Erythroblast (primary cell): ENCODE measurements around the gene GUCA2A.
"Not testable (repeated sequence)": the region's sequence is repeated elsewhere in the genome, so short reads cannot be mapped to it uniquely, and the experiment has no call there.

Experiments used
- DNase-seq, 2 experiments: peaks; one replicate each; lab custom pipeline; 2025; lab: John Stamatoyannopoulos, UW
- GATA1 ChIP-seq: IDR thresholded peaks from 2 replicates; pipeline ENCODE4 v1.6.1; 2011; ENCODE audit warnings: low read depth, mild to moderate bottlenecking, control low read depth, low read length, moderate library complexity
- POLR2A ChIP-seq: IDR thresholded peaks from 2 replicates; pipeline ENCODE4 v1.6.1; 2011; ENCODE audit warnings: mild to moderate bottlenecking, low read length

The GUCA2A gene, protein sequence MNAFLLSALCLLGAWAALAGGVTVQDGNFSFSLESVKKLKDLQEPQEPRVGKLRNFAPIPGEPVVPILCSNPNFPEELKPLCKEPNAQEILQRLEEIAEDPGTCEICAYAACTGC

DNA sequence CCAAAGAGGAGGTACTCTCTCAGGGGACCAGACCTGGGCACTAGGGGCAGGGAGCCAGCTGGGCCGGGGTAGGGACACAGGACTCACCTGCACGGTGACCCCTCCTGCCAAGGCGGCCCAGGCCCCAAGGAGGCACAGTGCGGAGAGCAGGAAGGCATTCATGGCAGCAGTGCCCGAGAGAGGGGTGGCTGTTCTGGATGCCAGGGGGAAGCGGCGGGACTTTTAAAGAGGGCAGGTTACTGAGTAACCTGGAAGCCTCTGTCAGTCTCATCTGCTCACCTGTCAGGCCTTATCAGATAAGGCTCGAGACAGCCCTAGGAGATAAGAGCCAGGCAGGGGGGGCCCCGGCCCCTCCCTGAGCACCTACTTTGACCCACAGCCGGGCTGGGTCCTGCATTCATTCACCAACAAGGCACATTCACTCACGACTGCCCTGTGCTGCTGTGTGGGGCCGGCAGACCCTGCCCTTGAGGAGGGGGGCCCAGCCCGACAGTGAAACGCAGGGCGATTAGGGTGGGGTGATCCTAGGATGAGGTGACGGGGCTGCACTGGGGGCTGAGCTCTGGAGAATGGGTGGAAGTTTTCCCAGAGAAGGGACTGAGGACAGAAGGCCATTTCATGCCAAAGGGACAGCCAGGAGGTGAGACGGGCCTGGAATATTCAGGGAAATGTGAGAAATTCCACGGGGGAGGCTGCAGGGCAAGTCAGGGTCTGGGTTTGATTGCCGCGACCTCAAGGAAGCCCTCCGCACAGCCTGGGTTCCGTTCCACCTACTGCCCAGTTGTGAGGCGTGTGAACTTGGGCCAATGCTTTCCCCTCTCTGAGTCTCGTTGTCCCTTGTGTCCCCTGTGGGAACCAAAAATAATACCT, at the start of gene GUCA2A:
GUCA2A (minus strand) TSS at position 195 of the 870 bp plus-strand sequence; CDS start at position 162, 33 bp downstream.
- no peak for DNase-seq
- TF ChIP-seq POLR2A (no peak), GATA1 (no peak)

DNA sequence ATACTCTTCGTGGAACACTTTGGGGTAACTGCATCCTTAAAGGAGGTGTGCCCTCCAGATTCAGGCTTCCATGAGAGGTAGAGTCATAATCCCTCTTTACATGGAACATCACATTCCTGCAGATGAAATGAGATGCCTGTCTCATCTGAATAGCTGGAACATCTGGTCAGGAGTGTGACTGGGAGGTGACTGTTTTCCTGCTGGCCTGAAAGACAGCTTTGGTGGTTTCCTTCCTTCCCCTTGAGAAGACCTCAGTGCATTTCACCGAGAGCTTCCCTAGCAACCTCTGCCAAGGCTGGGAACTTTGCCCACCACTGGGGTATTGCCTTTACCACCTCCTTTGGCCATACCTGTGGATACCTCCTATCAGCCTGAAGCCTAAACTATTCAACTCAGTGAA, 46.7 kb upstream of the GUCA2A start:
- no peak for TF ChIP-seq GATA1
- TF ChIP-seq POLR2A: no peak
- DNase-seq: no peak

DNA sequence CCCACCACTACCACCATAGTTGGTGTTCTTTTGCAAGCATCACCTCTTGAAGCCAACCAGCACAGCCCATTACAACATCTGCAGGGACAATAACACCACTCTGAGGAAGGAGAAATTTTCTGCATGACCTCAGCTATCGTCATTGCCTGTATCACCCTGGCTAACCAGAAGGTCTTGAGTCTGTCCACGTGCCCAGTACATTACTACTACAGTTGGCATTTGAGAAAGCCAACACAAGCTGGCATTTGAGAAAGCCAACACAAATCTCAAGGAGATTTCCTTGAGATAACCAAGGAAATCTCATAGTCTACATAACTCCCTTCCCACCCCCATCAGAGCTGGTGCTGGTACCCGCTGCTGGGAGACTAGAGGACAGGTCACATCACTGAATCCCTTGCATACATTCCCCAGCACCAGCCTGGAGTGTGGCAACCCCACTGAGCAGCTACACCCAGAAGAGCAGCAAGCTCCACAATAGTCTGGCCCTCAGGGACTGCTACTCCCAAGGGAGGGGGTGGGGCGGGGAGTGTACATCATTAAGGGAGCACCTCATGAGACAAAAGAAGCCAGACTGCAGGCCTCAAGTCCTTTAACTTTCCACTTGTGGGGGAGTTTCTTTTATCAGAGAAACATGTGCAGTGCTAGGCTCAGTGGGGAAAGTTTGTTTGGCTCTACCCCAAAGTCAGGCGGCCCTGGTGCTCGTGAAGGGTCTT, 46.0 kb upstream of the GUCA2A start:
- TF ChIP-seq POLR2A (no peak), GATA1 (no peak)
- no peak for DNase-seq

DNA sequence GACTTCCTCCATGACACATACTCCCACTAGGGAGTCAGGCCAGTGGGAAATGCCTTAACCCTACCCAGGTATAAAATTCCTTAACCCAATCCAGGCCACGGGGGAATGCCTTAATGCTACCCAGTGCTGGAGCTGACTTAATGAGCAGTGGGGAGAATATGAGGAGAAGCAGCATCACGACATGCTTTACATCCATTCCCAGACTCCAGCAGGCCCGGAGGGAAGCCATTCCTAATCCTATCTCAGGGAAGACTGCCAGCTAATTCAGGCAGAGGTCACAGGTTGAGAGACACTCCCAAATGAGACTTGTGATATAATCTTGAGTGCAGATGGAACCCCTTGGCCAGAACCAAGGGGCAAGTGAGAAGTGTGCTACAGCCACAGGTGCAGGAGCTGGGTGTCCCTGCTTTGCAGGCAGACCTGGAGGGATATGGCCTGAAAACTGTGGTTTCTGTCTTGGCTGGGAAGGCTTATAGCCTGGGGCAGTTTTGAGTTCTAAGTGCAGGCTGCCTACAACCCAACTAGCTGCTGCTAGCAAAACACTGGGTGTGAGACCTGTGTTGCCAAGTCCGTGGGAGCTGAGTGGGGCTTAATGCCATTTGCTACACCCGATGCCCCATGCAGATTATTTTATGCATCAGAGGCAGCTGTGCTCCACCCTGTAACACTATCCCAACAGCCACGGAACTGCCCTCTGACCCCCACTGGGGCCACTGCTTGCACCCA, 45.1 kb upstream of the GUCA2A start:
- no peak for DNase-seq
- TF ChIP-seq GATA1: no peak
- TF ChIP-seq POLR2A: no peak

DNA sequence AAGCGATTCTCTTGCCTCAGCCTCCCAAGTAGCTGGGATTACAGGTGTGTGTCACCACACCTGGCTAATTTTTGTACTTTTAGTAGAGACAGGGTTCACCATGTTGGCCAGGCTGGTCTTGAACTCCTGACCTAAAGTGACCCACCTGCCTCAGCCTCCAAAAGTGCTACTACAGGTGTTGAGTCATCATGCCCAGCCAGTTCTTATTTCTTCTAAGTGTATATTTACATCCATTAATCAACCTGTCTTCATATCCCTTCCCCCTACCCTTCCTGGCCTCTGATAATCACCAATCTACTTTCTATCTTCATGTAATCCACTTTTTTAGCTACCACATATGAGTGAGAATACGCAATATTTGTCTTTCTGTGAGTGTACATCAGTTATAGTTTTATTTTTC, 42.4 kb upstream of the GUCA2A start:
- DNase-seq: not testable (repeated sequence)

DNA sequence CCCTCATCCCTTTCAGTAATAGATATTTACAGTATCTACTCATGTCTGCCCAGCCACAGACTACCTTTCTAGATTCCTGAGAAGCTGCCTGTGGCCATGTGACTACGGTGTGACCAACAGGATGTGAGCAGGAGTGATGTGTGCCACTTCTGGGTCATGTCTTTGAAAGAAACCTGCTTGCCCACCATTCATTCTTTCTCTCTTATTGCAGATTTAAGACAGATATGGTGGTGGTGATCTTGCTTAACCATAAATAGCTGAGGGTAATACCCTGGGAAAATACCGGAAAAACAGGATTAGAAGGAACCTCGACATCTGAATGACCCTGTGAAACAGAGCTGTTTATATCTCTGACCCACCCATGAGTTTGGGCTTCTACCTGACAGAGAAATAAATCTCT, 41.6 kb upstream of the GUCA2A start:
- DNase-seq: no peak
- no peak for TF ChIP-seq GATA1
- TF ChIP-seq POLR2A: no peak

DNA sequence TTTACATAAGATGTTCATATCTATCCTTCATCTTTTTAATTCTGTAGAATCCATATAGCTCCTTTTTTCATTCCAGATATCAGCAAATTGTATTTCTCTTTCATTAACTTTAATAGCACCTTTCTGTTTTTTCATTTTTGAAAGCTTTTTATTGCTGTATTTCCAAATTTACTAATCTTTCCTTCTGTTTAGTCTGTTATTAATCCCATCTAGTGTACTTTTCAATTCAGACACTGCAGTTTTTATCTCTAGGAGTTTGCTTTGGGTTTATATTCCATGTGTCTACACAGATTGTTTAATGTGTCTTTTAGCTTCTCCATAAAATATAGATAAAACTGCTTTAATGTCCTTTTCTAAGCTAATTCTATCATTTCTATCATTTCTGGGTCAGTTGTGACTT, 37.4 kb upstream of the GUCA2A start:
- TF ChIP-seq GATA1 (no peak), POLR2A (no peak)
- DNase-seq: no peak

DNA sequence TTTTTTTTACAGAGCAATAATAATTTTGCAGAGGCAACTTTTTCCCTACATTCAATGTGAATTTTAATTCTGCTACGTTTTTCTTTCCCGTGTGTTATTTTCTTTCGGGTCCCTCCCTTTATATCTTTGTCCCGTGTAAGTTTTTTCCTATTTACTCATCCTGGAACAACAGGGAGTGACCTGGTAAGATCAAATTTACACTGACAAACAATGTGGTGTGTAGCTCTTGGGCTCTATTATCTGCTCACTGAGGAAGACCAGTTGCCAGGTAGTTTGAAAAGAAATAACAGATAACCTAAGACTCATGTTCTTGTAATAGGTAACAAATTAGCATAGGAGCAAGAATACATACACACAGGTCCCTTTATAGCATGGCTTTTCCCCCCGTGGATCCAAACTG, 33.7 kb upstream of the GUCA2A start:
- TF ChIP-seq GATA1: no peak
- TF ChIP-seq POLR2A: no peak
- DNase-seq: no peak

DNA sequence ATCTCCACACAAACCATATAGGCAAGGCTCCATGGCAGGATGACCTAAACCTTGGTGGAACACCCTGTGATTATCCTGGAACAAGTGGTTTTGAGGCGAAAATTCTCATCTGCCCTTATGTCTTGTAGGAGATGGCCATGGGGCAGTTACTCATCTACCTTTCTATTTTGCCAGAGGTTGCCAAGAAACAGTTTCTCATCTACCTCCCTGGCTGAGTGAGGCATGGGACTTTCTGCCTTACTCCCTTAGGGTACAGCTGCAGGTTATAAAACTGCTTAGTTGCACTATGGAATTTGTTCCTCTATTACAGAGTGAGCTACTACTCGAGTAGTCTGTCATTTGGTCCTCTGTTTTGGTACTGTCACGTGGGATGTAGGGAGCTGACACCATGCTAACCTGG, 31.3 kb upstream of the GUCA2A start:
- DNase-seq: no peak
- TF ChIP-seq GATA1 (no peak), POLR2A (no peak)

DNA sequence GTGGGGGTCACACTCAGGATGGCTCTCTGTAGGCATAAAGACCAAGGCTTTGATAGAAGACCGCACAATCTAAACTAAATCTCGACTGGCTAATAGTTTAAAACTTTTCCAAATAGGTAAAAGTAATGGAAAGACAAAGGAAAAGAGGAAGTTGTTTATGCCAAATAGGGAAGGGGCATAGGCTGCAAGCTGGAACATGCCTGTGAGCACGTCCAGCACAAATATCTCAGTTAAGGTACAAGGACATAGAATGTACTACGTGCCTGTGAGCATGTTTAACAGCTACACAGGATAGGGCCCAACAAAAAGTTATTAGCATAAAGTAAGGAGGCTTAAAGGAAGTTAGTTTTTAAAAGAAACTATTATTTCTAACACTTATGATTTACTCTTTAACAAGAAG, 27.6 kb upstream of the GUCA2A start:
- no peak for DNase-seq
- TF ChIP-seq POLR2A: no peak
- no peak for TF ChIP-seq GATA1

DNA sequence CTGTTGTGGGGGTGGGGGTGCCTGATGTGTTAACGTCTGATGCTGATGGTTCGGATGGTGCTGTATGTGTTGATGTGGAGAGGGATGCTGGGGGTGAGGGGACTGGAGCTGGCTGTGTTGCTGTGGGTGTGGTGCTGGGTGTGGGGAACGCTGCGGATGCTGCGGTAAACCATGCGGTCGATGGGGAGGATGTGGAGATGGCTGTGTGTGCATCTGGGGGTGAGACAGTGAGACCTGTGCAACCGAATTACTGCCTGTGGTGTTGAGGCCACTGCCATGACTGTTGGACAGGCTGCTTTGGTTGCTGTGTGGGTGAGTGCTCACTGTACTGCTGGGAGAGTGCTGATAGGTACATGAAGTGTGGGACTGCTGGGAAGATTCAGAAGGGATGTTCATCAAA, 26.8 kb upstream of the GUCA2A start:
- TF ChIP-seq GATA1: no peak
- TF ChIP-seq POLR2A: no peak
- DNase-seq: no peak

DNA sequence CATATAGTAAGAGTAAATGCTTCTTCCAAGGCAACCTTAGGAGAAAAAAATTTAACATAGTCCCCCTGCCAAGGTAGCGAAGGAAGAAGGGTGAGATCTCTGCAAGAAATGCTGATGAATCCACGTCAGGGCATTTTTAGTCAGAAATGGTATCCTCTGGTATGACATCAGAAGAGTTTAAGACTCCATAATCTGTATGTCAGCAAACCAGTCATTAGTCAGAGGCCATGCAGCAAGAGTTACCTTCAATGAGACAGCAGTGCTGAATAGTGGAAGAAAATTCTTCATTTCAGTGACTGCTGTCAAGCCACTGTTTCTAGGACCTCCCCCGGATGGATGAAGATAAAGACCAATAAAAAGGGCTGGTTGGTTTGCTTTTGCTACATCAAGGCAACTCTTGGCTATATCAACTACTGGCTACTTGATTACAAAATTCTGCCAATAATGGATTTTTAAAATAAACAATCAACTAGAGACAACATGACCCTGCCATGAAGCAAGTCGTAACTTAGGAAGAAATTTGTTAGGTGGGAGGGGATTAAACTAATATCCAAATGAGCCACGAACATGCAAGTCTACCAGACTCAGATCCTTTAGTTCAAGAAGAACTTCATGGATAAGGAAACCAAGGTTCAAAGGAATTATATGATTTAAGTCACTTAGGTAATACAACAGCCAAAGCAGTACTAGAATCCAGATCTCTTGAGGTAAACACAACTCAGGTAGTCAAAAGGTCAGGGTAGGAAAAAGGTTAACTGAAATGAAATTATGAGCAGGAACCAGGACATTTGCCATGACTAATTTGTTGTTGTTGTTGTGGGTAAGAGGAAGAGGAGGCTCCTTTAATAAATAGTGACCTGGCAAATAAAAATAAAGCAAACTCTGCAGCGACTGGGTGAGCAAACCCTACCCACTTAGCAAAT, 25.6 kb upstream of the GUCA2A start:
- TF ChIP-seq GATA1: no peak
- TF ChIP-seq POLR2A: no peak
- DNase-seq: no peak

DNA sequence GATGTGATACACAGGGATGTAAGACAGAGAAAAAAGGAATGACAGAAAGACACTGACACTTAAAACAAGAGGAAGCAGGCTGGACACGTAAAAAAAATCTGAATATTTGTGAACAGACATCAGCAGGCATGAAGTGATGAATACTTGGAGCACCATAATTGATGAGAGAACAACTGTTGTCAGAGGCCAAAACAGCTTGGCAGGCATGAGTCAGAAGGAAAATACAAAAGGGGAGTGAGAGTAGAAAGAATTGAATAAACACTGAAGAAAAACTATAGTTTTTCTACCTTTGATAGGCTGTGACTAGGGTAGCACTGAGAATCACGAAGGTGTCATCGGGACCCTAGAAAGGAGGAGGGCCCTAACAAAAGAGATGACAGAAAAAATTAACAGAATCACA, 21.6 kb upstream of the GUCA2A start:
- TF ChIP-seq GATA1 (no peak), POLR2A (no peak)
- DNase-seq: no peak
